Stimulated activated naive B cell treated with anti-CD40 and anti-IgM and Interleukin-4, amounts not matched to agents 10 μg/mL and 1 μg/mL and 100 μg/mL, for 72 hours (primary cell): ENCODE data around the gene ZFPM1.
"Not testable (repeated sequence)": the region's sequence is repeated elsewhere in the genome, so short reads cannot be mapped to it uniquely, and the experiment has no call there.

Experiments used
- ATAC-seq, 2 donors: fragments of 150-1000 bp; cut with Tn5 transposase; replicated peaks; 2 replicates each; pipeline ENCODE4 v1.10.0; 2021; ENCODE audit warnings: moderate library complexity in 1 of 2
- DNase-seq: peaks from one replicate; pipeline ENCODE4 v3.0.0; 2021
- H3K27ac Mint-ChIP-seq: one replicate; pipeline ENCODE4 v1.8.0; 2022; ENCODE audit warnings: mild to moderate bottlenecking, mixed read lengths
- H3K27me3 Mint-ChIP-seq, 2 donors: one replicate each; pipeline ENCODE4 v1.8.0; 2022; ENCODE audit warnings: mixed read lengths in 2 of 2
- H3K36me3 Mint-ChIP-seq, 2 donors: one replicate each; pipeline ENCODE4 v1.8.0; 2022; ENCODE audit warnings: mixed read lengths in 2 of 2, mild to moderate bottlenecking in 1 of 2
- H3K4me1 Mint-ChIP-seq, 2 donors: one replicate each; pipeline ENCODE4 v1.8.0; 2022; ENCODE audit warnings: mixed read lengths in 2 of 2, mild to moderate bottlenecking in 1 of 2
- H3K4me3 Mint-ChIP-seq, 2 donors: one replicate each; pipeline ENCODE4 v1.8.0; 2022; ENCODE audit warnings: mild to moderate bottlenecking in 2 of 2, mixed read lengths in 2 of 2, moderate library complexity in 1 of 2
- H3K9me3 Mint-ChIP-seq, 2 donors: one replicate each; pipeline ENCODE4 v1.8.0; 2022; ENCODE audit warnings: mixed read lengths in 2 of 2, mild to moderate bottlenecking in 1 of 2

Gene ZFPM1

GRCh38 chr16:88476817-88477397, 23.8 kb downstream of the ZFPM1 start:
- H3K27ac Mint-ChIP-seq = peak overlapping the region; percentile 78
- no peaks in the 10 kb centered on the region for H3K27me3 Mint-ChIP-seq
- no peak overlapping the region for H3K4me3 Mint-ChIP-seq

GRCh38 chr16:88477631-88478519, 24.8 kb downstream of the ZFPM1 start:
- ATAC-seq (no peak), DNase-seq (no peak)
- peak overlapping the region in 1 of 2 donors; percentile 14 for H3K4me3 Mint-ChIP-seq
- H3K27me3 Mint-ChIP-seq = no peaks in the 10 kb centered on the region
- H3K4me1 Mint-ChIP-seq = peaks cover 30 to 51% of the 10 kb centered on the region in 2 donors
- H3K36me3 Mint-ChIP-seq = peaks cover 2 to 3% of the 10 kb centered on the region in 2 donors
- no peaks in the 10 kb centered on the region for H3K9me3 Mint-ChIP-seq
- no peak overlapping the region for H3K27ac Mint-ChIP-seq

More at GRCh38 chr16:88476817-88477397, 23.8 kb downstream of the ZFPM1 start:
- DNase-seq (no peak), ATAC-seq (no peak)
- no peaks in the 10 kb centered on the region for H3K9me3 Mint-ChIP-seq
- peaks cover 2 to 3% of the 10 kb centered on the region in 2 donors for H3K36me3 Mint-ChIP-seq
- peaks cover 34 to 55% of the 10 kb centered on the region in 2 donors for H3K4me1 Mint-ChIP-seq

- no peaks in the 10 kb centered on the region for H3K27me3 Mint-ChIP-seq
- H3K4me1 Mint-ChIP-seq = peaks cover 33 to 51% of the 10 kb centered on the region in 2 donors
- peaks cover 5 to 11% of the 10 kb centered on the region in 2 donors for H3K36me3 Mint-ChIP-seq
- no peak overlapping the region for H3K27ac Mint-ChIP-seq
- ATAC-seq (peak; percentile 3 to 4), DNase-seq (no peak)
- peak overlapping the region in 1 of 2 donors; percentile 25 for H3K4me3 Mint-ChIP-seq
- no peaks in the 10 kb centered on the region for H3K9me3 Mint-ChIP-seq
Measured at GRCh38 chr16:88478889-88479792, 26.1 kb downstream of the ZFPM1 start.

- H3K4me3 Mint-ChIP-seq = peak overlapping the region; percentile 49 to 57
- no peaks in the 10 kb centered on the region for H3K9me3 Mint-ChIP-seq
- peaks cover 5 to 12% of the 10 kb centered on the region in 2 donors for H3K36me3 Mint-ChIP-seq
Measured at GRCh38 chr16:88479793-88480760, 27.0 kb downstream of the ZFPM1 start.

GRCh38 chr16:88480829-88481228, 27.7 kb downstream of the ZFPM1 start:
- no peak overlapping the region for H3K4me3 Mint-ChIP-seq
- ATAC-seq = no peak
- H3K36me3 Mint-ChIP-seq = peaks cover 5 to 14% of the 10 kb centered on the region in 2 donors
- H3K9me3 Mint-ChIP-seq = no peaks in the 10 kb centered on the region
- no peak for DNase-seq
- H3K27ac Mint-ChIP-seq = no peak overlapping the region
- peaks cover 35 to 57% of the 10 kb centered on the region in 2 donors for H3K4me1 Mint-ChIP-seq
- no peaks in the 10 kb centered on the region for H3K27me3 Mint-ChIP-seq

More at GRCh38 chr16:88479793-88480760, 27.0 kb downstream of the ZFPM1 start:
- no peaks in the 10 kb centered on the region for H3K27me3 Mint-ChIP-seq
- peak overlapping the region; percentile 74 for H3K27ac Mint-ChIP-seq
- ATAC-seq = peak; percentile 86 to 89
- DNase-seq = peak; percentile 59
- H3K4me1 Mint-ChIP-seq = peaks cover 35 to 57% of the 10 kb centered on the region in 2 donors

GRCh38 chr16:88481851-88482250, 28.8 kb downstream of the ZFPM1 start:
- Mint-ChIP-seq H3K27me3 (no peaks in the 10 kb centered on the region), H3K36me3 (peaks cover 6 to 16% of the 10 kb centered on the region in 2 donors), H3K4me1 (peaks cover 34 to 55% of the 10 kb centered on the region in 2 donors), H3K9me3 (no peaks in the 10 kb centered on the region), H3K4me3 (no peak overlapping the region), H3K27ac (peak overlapping the region; percentile 60)
- no peak for ATAC-seq
- DNase-seq = no peak

- no peak for DNase-seq
- no peak for ATAC-seq
- Mint-ChIP-seq H3K27ac (no peak overlapping the region), H3K27me3 (no peaks in the 10 kb centered on the region), H3K4me3 (no peak overlapping the region), H3K9me3 (no peaks in the 10 kb centered on the region), H3K4me1 (peaks cover 32 to 47% of the 10 kb centered on the region in 2 donors), H3K36me3 (peaks cover 7 to 18% of the 10 kb centered on the region in 2 donors)
Measured at GRCh38 chr16:88482630-88483391, 29.7 kb downstream of the ZFPM1 start.

- H3K36me3 Mint-ChIP-seq = peaks cover 11 to 20% of the 10 kb centered on the region in 2 donors
- H3K4me1 Mint-ChIP-seq = peaks cover 29 to 45% of the 10 kb centered on the region in 2 donors
- no peaks in the 10 kb centered on the region for H3K27me3 Mint-ChIP-seq
- no peaks in the 10 kb centered on the region for H3K9me3 Mint-ChIP-seq
- no peak for ATAC-seq
- H3K4me3 Mint-ChIP-seq = no peak overlapping the region
- DNase-seq = no peak
- H3K27ac Mint-ChIP-seq = peak overlapping the region; percentile 26
Measured at GRCh38 chr16:88483392-88483641, 30.2 kb downstream of the ZFPM1 start.

- Mint-ChIP-seq H3K27me3 (no peaks in the 10 kb centered on the region), H3K4me3 (no peak overlapping the region), H3K36me3 (peaks cover 14 to 20% of the 10 kb centered on the region in 2 donors), H3K9me3 (no peaks in the 10 kb centered on the region), H3K27ac (no peak overlapping the region), H3K4me1 (peaks cover 21 to 30% of the 10 kb centered on the region in 2 donors)
- ATAC-seq (no peak), DNase-seq (no peak)
Measured at GRCh38 chr16:88484505-88485365, 31.7 kb downstream of the ZFPM1 start.

- not testable (repeated sequence) for ATAC-seq, H3K9me3 Mint-ChIP-seq
Measured at GRCh38 chr16:88485366-88485741, 32.3 kb downstream of the ZFPM1 start.

GRCh38 chr16:88486398-88487123, 33.5 kb downstream of the ZFPM1 start:
- Mint-ChIP-seq H3K36me3 (peaks cover 20 to 23% of the 10 kb centered on the region in 2 donors), H3K4me3 (no peak overlapping the region), H3K27ac (no peak overlapping the region), H3K27me3 (no peaks in the 10 kb centered on the region), H3K9me3 (no peaks in the 10 kb centered on the region), H3K4me1 (peaks cover 9 to 15% of the 10 kb centered on the region in 2 donors)
- DNase-seq = no peak
- no peak for ATAC-seq

More at GRCh38 chr16:88485366-88485741, 32.3 kb downstream of the ZFPM1 start:
- not testable (repeated sequence) for H3K27me3 Mint-ChIP-seq, H3K27ac Mint-ChIP-seq, H3K4me3 Mint-ChIP-seq, DNase-seq
- Mint-ChIP-seq H3K36me3 (peaks cover 18 to 23% of the 10 kb centered on the region in 2 donors), H3K4me1 (peaks cover 15 to 24% of the 10 kb centered on the region in 2 donors)

- Mint-ChIP-seq H3K27ac (no peak overlapping the region), H3K36me3 (peaks cover 21 to 27% of the 10 kb centered on the region in 2 donors), H3K4me1 (peaks cover 5 to 10% of the 10 kb centered on the region in 2 donors), H3K4me3 (no peak overlapping the region), H3K27me3 (no peaks in the 10 kb centered on the region), H3K9me3 (no peaks in the 10 kb centered on the region)
- DNase-seq (no peak), ATAC-seq (no peak)
Measured at GRCh38 chr16:88487124-88487432, 34.0 kb downstream of the ZFPM1 start.
